GM12872 (cell line): ENCODE data around the gene STAT5A.

ENCODE experiments used
- CTCF ChIP-seq: IDR thresholded peaks from 3 replicates; pipeline ENCODE4 v1.5.1; 2011; ENCODE audit warnings: low read depth, mild to moderate bottlenecking, low read length, moderate library complexity; ENCODE audit not compliant: insufficient read depth

Gene STAT5A

GRCh38 chr17:42279776-42280630 lies 8.3 kb upstream of the STAT5A start:
- no peak for TF ChIP-seq CTCF

- no peak for TF ChIP-seq CTCF
These were observed 6.7 kb upstream of the STAT5A start for GRCh38 chr17:42281571-42282096.

GRCh38 chr17:42282478-42283080 lies 5.7 kb upstream of the STAT5A start:
- TF ChIP-seq CTCF: no peak

GRCh38 chr17:42283241-42284023 lies 4.9 kb upstream of the STAT5A start:
- TF ChIP-seq CTCF: no peak

GRCh38 chr17:42284024-42284369 lies 4.3 kb upstream of the STAT5A start:
- no peak for TF ChIP-seq CTCF

- no peak for TF ChIP-seq CTCF
These were observed 3.7 kb upstream of the STAT5A start for GRCh38 chr17:42284566-42284965.
